Astrocyte of the cerebellum (primary cell): Measurements from ENCODE around the gene CDO1.
"Not testable (repeated sequence)": the region's sequence is repeated elsewhere in the genome, so short reads cannot be mapped to it uniquely, and the experiment has no call there.

Experiments used
- DNase-seq: peaks from one replicate; pipeline ENCODE4 v3.0.0-alpha.2; 2011; ENCODE audit warnings: low read depth
- H3K4me3 ChIP-seq: 2 replicates; pipeline ENCODE4 v1.5.1; 2011; ENCODE audit warnings: mild to moderate bottlenecking, low read depth, low read length, moderate library complexity
- CTCF ChIP-seq: IDR thresholded peaks from 2 replicates; pipeline ENCODE4 v1.5.1; 2012; ENCODE audit warnings: low read length, low read depth, moderate library complexity, mild to moderate bottlenecking; ENCODE audit errors: missing control alignments
- in situ Hi-C: cut with HindIII; loops from 2 replicates; pipeline ENCODE4 v1.10.0; 2017; ENCODE audit warnings: low sequenced_read_pairs

The CDO1 gene

GRCh38 chr5:115815693-115816225 is 700 bp downstream of the CDO1 start:
- TF ChIP-seq CTCF, result no peak
- in situ Hi-C loops, result no loop called here
- no peak for DNase-seq
- H3K4me3 ChIP-seq, result peak overlapping the region; percentile 64

GRCh38 chr5:115815006-115815692 is 1.3 kb downstream of the CDO1 start:
- TF ChIP-seq CTCF, result no peak
- in situ Hi-C loops, result no loop called here
- DNase-seq, result no peak
- peak overlapping the region; percentile 64 for H3K4me3 ChIP-seq

- in situ Hi-C loops, result no loop called here
- H3K4me3 ChIP-seq, result peak overlapping the region; percentile 64
- no peak for DNase-seq
- TF ChIP-seq CTCF, result no peak
Measured at GRCh38 chr5:115813719-115814118, 2.7 kb downstream of the CDO1 start.

- no peak overlapping the region for H3K4me3 ChIP-seq
- in situ Hi-C loops, result no loop called here
- no peak for TF ChIP-seq CTCF
- DNase-seq, result no peak
Measured at GRCh38 chr5:115812372-115812771, 4.1 kb downstream of the CDO1 start.

- DNase-seq, result no peak
- H3K4me3 ChIP-seq, result no peak overlapping the region
- in situ Hi-C loops, result no loop called here
- no peak for TF ChIP-seq CTCF
Measured at GRCh38 chr5:115811406-115811805, 5.1 kb downstream of the CDO1 start.

- in situ Hi-C loops, result no loop called here
- DNase-seq, result peak; percentile 63
- no peak overlapping the region for H3K4me3 ChIP-seq
- no peak for TF ChIP-seq CTCF
Measured at GRCh38 chr5:115810761-115811160, 5.7 kb downstream of the CDO1 start.

GRCh38 chr5:115809946-115810345 is 6.5 kb downstream of the CDO1 start:
- no peak for TF ChIP-seq CTCF
- no peak for DNase-seq
- H3K4me3 ChIP-seq, result no peak overlapping the region
- in situ Hi-C loops, result no loop called here

GRCh38 chr5:115808066-115808465 is 8.4 kb downstream of the CDO1 start:
- in situ Hi-C loops, H3K4me3 ChIP-seq, DNase-seq: not testable (repeated sequence)
